CD4-positive, alpha-beta T cell treated with Interleukin-21 for 1 hour (primary cell): ENCODE data around the gene LSP1.
"Not testable (repeated sequence)": the region's sequence is repeated elsewhere in the genome, so short reads cannot be mapped to it uniquely, and the experiment has no call there.

Source experiments
- DNase-seq: peaks from one replicate; pipeline ENCODE4 v3.0.0-alpha.2; 2020

Gene LSP1

GRCh38 chr11:1879342-1879940 is 26.6 kb downstream of the LSP1 start:
- DNase-seq, result no peak

- DNase-seq, result no peak
Measured at GRCh38 chr11:1879941-1880720, 27.2 kb downstream of the LSP1 start.

GRCh38 chr11:1880746-1881441 is 28.0 kb downstream of the LSP1 start:
- no peak for DNase-seq

GRCh38 chr11:1881442-1882264 is 28.8 kb downstream of the LSP1 start:
- DNase-seq, result no peak

- peak; percentile 78 for DNase-seq
Measured at GRCh38 chr11:1882265-1883238, 29.7 kb downstream of the LSP1 start.

GRCh38 chr11:1883346-1884302 is 30.7 kb downstream of the LSP1 start:
- no peak for DNase-seq

- no peak for DNase-seq
Measured at GRCh38 chr11:1884303-1884700, 31.4 kb downstream of the LSP1 start.

- not testable (repeated sequence) for DNase-seq
Measured at GRCh38 chr11:1886551-1886950, 33.7 kb downstream of the LSP1 start.

- DNase-seq, result no peak
Measured at GRCh38 chr11:1887451-1888346, 34.8 kb downstream of the LSP1 start.

- DNase-seq, result no peak
Measured at GRCh38 chr11:1888347-1888753, 35.5 kb downstream of the LSP1 start.

- DNase-seq, result no peak
Measured at GRCh38 chr11:1888811-1889210, 35.9 kb downstream of the LSP1 start.

GRCh38 chr11:1889224-1889930 is 36.5 kb downstream of the LSP1 start:
- DNase-seq, result peak; percentile 82

- no peak for DNase-seq
Measured at GRCh38 chr11:1889941-1890855, 37.3 kb downstream of the LSP1 start.

- DNase-seq, result no peak
Measured at GRCh38 chr11:1890856-1891830, 38.3 kb downstream of the LSP1 start.

GRCh38 chr11:1891831-1892115 is 38.9 kb downstream of the LSP1 start, which contains the start of gene PRR33:
PRR33 (minus strand) TSS chr11:1891895; CDS start chr11:1890584, 1,311 bp downstream.
- DNase-seq, result no peak

- no peak for DNase-seq
Measured at GRCh38 chr11:1892116-1892515, 39.2 kb downstream of the LSP1 start.

- DNase-seq, result no peak
Measured at GRCh38 chr11:1892558-1892957, 39.7 kb downstream of the LSP1 start.
